HFFc6 (cell line): ENCODE measurements around the gene IRF5. TPM values are rescaled to one million over a fixed set of nuclear protein-coding genes. Genes with fewer than 3 reads are reported as not detected.

Experiments
- DNase-seq: peaks from one replicate; pipeline ENCODE4 v3.0.0-alpha.2; 2018
- H3K27ac Mint-ChIP-seq: 2 replicates; pipeline ENCODE4 v1.8.0; 2020; ENCODE audit warnings: mild to moderate bottlenecking, mixed read lengths
- H3K27me3 Mint-ChIP-seq: 2 replicates; pipeline ENCODE4 v1.8.0; 2021; ENCODE audit warnings: mild to moderate bottlenecking, moderate library complexity, mixed read lengths; ENCODE audit not compliant: insufficient read depth
- H3K36me3 Mint-ChIP-seq: 2 replicates; pipeline ENCODE4 v1.8.0; 2021; ENCODE audit warnings: low read depth, mixed read lengths
- H3K4me1 Mint-ChIP-seq: 2 replicates; pipeline ENCODE4 v1.8.0; 2020; ENCODE audit warnings: low read depth, mixed read lengths
- H3K4me3 Mint-ChIP-seq: 2 replicates; pipeline ENCODE4 v1.8.0; 2020; ENCODE audit warnings: mild to moderate bottlenecking, moderate library complexity, mixed read lengths
- H3K9me3 Mint-ChIP-seq: 2 replicates; pipeline ENCODE4 v1.8.0; 2020; ENCODE audit warnings: mild to moderate bottlenecking, mixed read lengths
- CTCF ChIP-seq: fragments of 200-600 bp; sonication (generic); IDR thresholded peaks from 2 replicates; pipeline ENCODE4 v1.5.0; 2021; ENCODE audit warnings: antibody characterized with exemption, mild to moderate bottlenecking
- total RNA-seq, 6 experiments: library from RNA; stranded (reverse); fragmentation: NEBNext Ultra II Directional; extraction: Animal tissue kit (Norgen Biotek cat#: 25700); gene quantifications; 2 replicates in 1 of 6; 3 replicates in 5 of 6; pipeline ENCODE4 v1.2.3, GENCODE V29; 2021

The IRF5 gene
- total RNA-seq, 6 experiments from 2014 or later = 0.09 TPM; not detected in 5

- no peaks in the 10 kb centered on the region for H3K9me3 Mint-ChIP-seq
- H3K27me3 Mint-ChIP-seq = peaks cover 4% of the 10 kb centered on the region
- no peak overlapping the region for H3K4me3 Mint-ChIP-seq
- no peak for TF ChIP-seq CTCF
- peaks cover 17% of the 10 kb centered on the region; the same call in 1 of the 2 replicates for H3K36me3 Mint-ChIP-seq
- DNase-seq = no peak
- no peak overlapping the region for H3K27ac Mint-ChIP-seq
- peaks cover 19% of the 10 kb centered on the region for H3K4me1 Mint-ChIP-seq
Measured at GRCh38 chr7:128951296-128951695, 13.6 kb downstream of the IRF5 start.

GRCh38 chr7:128954150-128954549, 16.4 kb downstream of the IRF5 start:
- peaks cover 18% of the 10 kb centered on the region; the same call in 1 of the 2 replicates for H3K36me3 Mint-ChIP-seq
- H3K27me3 Mint-ChIP-seq = peaks cover 2% of the 10 kb centered on the region; the same call in 1 of the 2 replicates

GRCh38 chr7:128954830-128955802, 17.4 kb downstream of the IRF5 start:
- peak overlapping the region; percentile 49; the same call in 1 of the 2 replicates for H3K27ac Mint-ChIP-seq
- no peaks in the 10 kb centered on the region for H3K9me3 Mint-ChIP-seq
- H3K36me3 Mint-ChIP-seq = peaks cover 25% of the 10 kb centered on the region
- TF ChIP-seq CTCF = no peak
- peak; percentile 62 for DNase-seq
- peaks cover 2% of the 10 kb centered on the region; the same call in 1 of the 2 replicates for H3K27me3 Mint-ChIP-seq
- no peak overlapping the region for H3K4me3 Mint-ChIP-seq
- peaks cover 10% of the 10 kb centered on the region for H3K4me1 Mint-ChIP-seq

More at GRCh38 chr7:128954150-128954549, 16.4 kb downstream of the IRF5 start:
- peaks cover 10% of the 10 kb centered on the region for H3K4me1 Mint-ChIP-seq
- DNase-seq = no peak
- no peak overlapping the region for H3K27ac Mint-ChIP-seq
- H3K9me3 Mint-ChIP-seq = no peaks in the 10 kb centered on the region
- no peak overlapping the region for H3K4me3 Mint-ChIP-seq
- TF ChIP-seq CTCF = no peak

GRCh38 chr7:128955981-128956380, 18.3 kb downstream of the IRF5 start:
- no peak overlapping the region for H3K27ac Mint-ChIP-seq
- H3K27me3 Mint-ChIP-seq = peaks cover 2% of the 10 kb centered on the region; the same call in 1 of the 2 replicates

GRCh38 chr7:128959296-128959695, 21.6 kb downstream of the IRF5 start:
- H3K27ac Mint-ChIP-seq = no peak overlapping the region

More at GRCh38 chr7:128955981-128956380, 18.3 kb downstream of the IRF5 start:
- no peak for TF ChIP-seq CTCF
- DNase-seq = no peak
- Mint-ChIP-seq H3K4me3 (no peak overlapping the region), H3K36me3 (peaks cover 27% of the 10 kb centered on the region), H3K9me3 (no peaks in the 10 kb centered on the region), H3K4me1 (peaks cover 10% of the 10 kb centered on the region)

More at GRCh38 chr7:128959296-128959695, 21.6 kb downstream of the IRF5 start:
- H3K4me3 Mint-ChIP-seq = no peak overlapping the region
- H3K4me1 Mint-ChIP-seq = peaks cover 27% of the 10 kb centered on the region
- H3K36me3 Mint-ChIP-seq = peaks cover 15% of the 10 kb centered on the region
- H3K9me3 Mint-ChIP-seq = no peaks in the 10 kb centered on the region
- TF ChIP-seq CTCF = no peak
- no peak for DNase-seq
- no peaks in the 10 kb centered on the region for H3K27me3 Mint-ChIP-seq
